Caco-2 (cell line): ENCODE measurements around the gene MRPL49. TPM values are rescaled to one million over a fixed set of nuclear protein-coding genes. Genes with fewer than 3 reads are reported as not detected.
A peak's percentile ranks its signal among the peaks of the same experiment; 100 is the strongest.

Experiments used
- BruUV-seq: library from RNA; stranded (reverse); fragments of 400-500 nt; replicated peaks from 2 replicates; lab custom pipeline; 2021; lab: Mats Ljungman, UMichigan
- CTCF ChIA-PET: fragments of 300-600 bp; sonication (Branson Sonifier 250); formaldehyde crosslinking; loops from one replicate; lab custom pipeline; 2022; ENCODE audit warnings: antibody characterized with exemption; lab: Charles Lee
- POLR2A ChIA-PET: fragments of 300-600 bp; sonication (Branson Sonifier 250); formaldehyde crosslinking; loops from one replicate; lab custom pipeline; 2022; ENCODE audit warnings: antibody characterized with exemption; lab: Charles Lee
- DNase-seq, 2 experiments: peaks; one replicate each; pipeline versions ENCODE4 v3.0.0 to v3.0.0-alpha.2; 2020 to 2022
- H3K27me3 ChIP-seq: replicated peaks from 2 replicates; pipeline ENCODE4 v1.6.0; 2011; ENCODE audit warnings: low read length; ENCODE audit not compliant: control insufficient read depth, insufficient read depth
- H3K36me3 ChIP-seq: 2 replicates; pipeline ENCODE4 v1.5.1; 2011; ENCODE audit warnings: low read length; ENCODE audit not compliant: control insufficient read depth, insufficient read depth
- H3K4me1 ChIP-seq: fragments of 250-450 bp; sonication (Bioruptor Pico); 2 replicates; pipeline ENCODE4 v1.5.1; 2020; ENCODE audit warnings: mild to moderate bottlenecking
- H3K4me3 ChIP-seq: 2 replicates; pipeline ENCODE4 v1.5.1; 2011; ENCODE audit warnings: low read depth, mild to moderate bottlenecking, control low read depth, low read length
- H3K9me3 ChIP-seq: fragments of 250-450 bp; sonication (Bioruptor Pico); 2 replicates; pipeline ENCODE4 v1.5.1; 2020; ENCODE audit warnings: mild to moderate bottlenecking, moderate library complexity
- H3K27ac Mint-ChIP-seq: one replicate; pipeline ENCODE4 v1.8.0; 2022; ENCODE audit warnings: mixed read lengths; ENCODE audit not compliant: unreplicated experiment
- H3K27me3 Mint-ChIP-seq: one replicate; pipeline ENCODE4 v1.8.0; 2022; ENCODE audit warnings: mixed read lengths; ENCODE audit not compliant: insufficient read depth, unreplicated experiment
- H3K36me3 Mint-ChIP-seq: one replicate; pipeline ENCODE4 v1.8.0; 2022; ENCODE audit warnings: mild to moderate bottlenecking, mixed read lengths; ENCODE audit not compliant: insufficient read depth, unreplicated experiment
- H3K4me1 Mint-ChIP-seq: one replicate; pipeline ENCODE4 v1.8.0; 2022; ENCODE audit warnings: low read depth, mixed read lengths; ENCODE audit not compliant: unreplicated experiment
- H3K4me3 Mint-ChIP-seq: one replicate; pipeline ENCODE4 v1.8.0; 2022; ENCODE audit warnings: mild to moderate bottlenecking, moderate library complexity, mixed read lengths; ENCODE audit not compliant: unreplicated experiment
- H3K9me3 Mint-ChIP-seq: one replicate; pipeline ENCODE4 v1.8.0; 2022; ENCODE audit warnings: mixed read lengths; ENCODE audit not compliant: unreplicated experiment
- CTCF ChIP-seq, 2 experiments: fragments of 200-600 bp in 1 of 2; IDR thresholded peaks; 1 replicate in 1 of 2; 2 replicates in 1 of 2; pipeline versions ENCODE4 v1.5.1 to v1.8.0; 2011 to 2022; ENCODE audit warnings: antibody characterized with exemption in 1 of 2, control low read depth in 1 of 2, inconsistent platforms in 1 of 2, low read depth in 1 of 2, low read length in 1 of 2, mild to moderate bottlenecking in 1 of 2, moderate library complexity in 1 of 2; ENCODE audit not compliant: insufficient read depth in 1 of 2, severe bottlenecking in 1 of 2, unreplicated experiment in 1 of 2
- intact Hi-C: fragments of 100-400 bp; cut with micrococcal nuclease; formaldehyde crosslinking; loops from one replicate; pipeline ENCODE4 v1.10.0; 2022; ENCODE audit not compliant: unreplicated experiment
- total RNA-seq: library from RNA; stranded (reverse); gene quantifications from 2 replicates; pipeline ENCODE4 v1.2.3, GENCODE V29; 2022

MRPL49 gene
- total RNA-seq, 1 experiment from 2014 or later: 95.1 TPM

GRCh38 chr11:65128182-65129145 is 6.3 kb downstream of the MRPL49 start:
- H3K27ac Mint-ChIP-seq: no peak overlapping the region
- Histone ChIP-seq H3K9me3 (no peaks in the 10 kb centered on the region), H3K27me3 (no peaks in the 10 kb centered on the region), H3K4me3 (no peak overlapping the region), H3K36me3 (peaks cover 10% of the 10 kb centered on the region), H3K4me1 (0 out of 2 replicates have a peak, but pooled peaks cover 5% of the 10 kb centered on the region)
- POLR2A ChIA-PET: no interaction called here
- CTCF ChIA-PET: interaction anchor here (0.6 to 1.2 kb wide), 3 partner anchors 18 to 1152 kb away, joined by 3 read pairs; no protein-coding TSS in a partner anchor
- H3K27me3 Mint-ChIP-seq: no peaks in the 10 kb centered on the region
- TF ChIP-seq CTCF (IDR thresholded peaks at IDR 0.05; ENCODE audit: insufficient read depth in 1 of 2, low read depth in 1 of 2, low read length in 1 of 2, severe bottlenecking in 1 of 2, unreplicated experiment in 1 of 2): no peak
- no TSS peak for BruUV-seq
- DNase-seq: peak in 1 of 2 experiments; percentile 32
- intact Hi-C loops: no loop called here
- H3K9me3 Mint-ChIP-seq: no peaks in the 10 kb centered on the region
- H3K4me3 Mint-ChIP-seq: no peak overlapping the region
- no peaks in the 10 kb centered on the region for H3K4me1 Mint-ChIP-seq
- peaks cover 74% of the 10 kb centered on the region for H3K36me3 Mint-ChIP-seq

GRCh38 chr11:65129649-65130441 is 7.7 kb downstream of the MRPL49 start:
- BruUV-seq: no TSS peak
- H3K27me3 ChIP-seq: no peaks in the 10 kb centered on the region
- H3K27me3 Mint-ChIP-seq: no peaks in the 10 kb centered on the region
- H3K4me1 Mint-ChIP-seq: no peaks in the 10 kb centered on the region
- intact Hi-C loops: no loop called here
- ChIA-PET POLR2A (interaction anchor here (2.1 kb wide), 1 partner anchor 8 kb away, joined by 10 read pairs; the partner anchor contains the start of genes FAU and MRPL49), CTCF (interaction anchor here (0.5 to 1.2 kb wide), 3 partner anchors 19 to 157 kb away, joined by 3 to 7 read pairs (median 3); no protein-coding TSS in a partner anchor)
- DNase-seq: peak in 1 of 2 experiments; percentile 40
- peaks cover 81% of the 10 kb centered on the region for H3K36me3 Mint-ChIP-seq
- no peak overlapping the region for H3K4me3 ChIP-seq
- peaks cover 9% of the 10 kb centered on the region for H3K36me3 ChIP-seq
- TF ChIP-seq CTCF (IDR thresholded peaks at IDR 0.05; ENCODE audit: insufficient read depth in 1 of 2, low read depth in 1 of 2, low read length in 1 of 2, severe bottlenecking in 1 of 2, unreplicated experiment in 1 of 2): no peak
- no peak overlapping the region for H3K27ac Mint-ChIP-seq
- H3K9me3 ChIP-seq: no peaks in the 10 kb centered on the region
- H3K4me3 Mint-ChIP-seq: no peak overlapping the region
- 0 out of 2 replicates have a peak, but pooled peaks cover 5% of the 10 kb centered on the region for H3K4me1 ChIP-seq
- H3K9me3 Mint-ChIP-seq: no peaks in the 10 kb centered on the region
